ENCODE measurements around the gene SRD5A1. TPM values are rescaled to one million over a fixed set of nuclear protein-coding genes. Genes with fewer than 3 reads are reported as not detected.

The SRD5A1 gene
- polyA plus RNA-seq, 4 donors, result 7.5 to 16.6 (median 11.9) TPM

DNA sequence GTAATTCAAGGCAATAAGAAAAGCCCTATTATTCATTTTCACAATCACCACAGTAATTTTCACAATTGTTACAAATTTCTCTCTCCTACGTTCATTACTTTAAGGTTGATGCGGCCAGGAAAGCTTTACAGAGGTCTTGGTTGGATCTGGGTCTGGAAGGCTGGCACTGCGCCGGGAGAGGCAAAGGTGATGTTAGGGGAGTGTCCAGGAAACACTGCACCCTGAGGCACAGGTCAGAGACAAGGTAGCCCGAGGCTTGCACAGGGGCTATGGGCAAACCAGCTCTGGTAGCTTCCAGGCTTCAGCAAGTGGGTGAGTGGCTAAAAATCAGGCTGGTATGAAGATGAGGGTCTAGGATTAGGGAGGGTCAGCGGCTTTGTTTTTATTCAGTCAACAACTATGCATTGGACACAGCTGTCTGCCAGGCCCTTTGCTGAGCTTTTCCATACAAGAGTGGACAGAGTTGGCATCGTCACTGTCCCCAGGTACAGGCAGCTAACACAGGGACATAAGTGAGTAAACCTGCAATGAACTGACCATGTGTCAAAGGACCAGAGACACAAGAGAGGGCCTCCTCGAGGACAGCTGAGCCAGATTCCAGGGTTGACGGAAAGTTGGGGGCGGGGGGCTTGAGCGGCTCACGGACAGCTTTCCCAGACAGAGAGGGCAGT is 67.6 kb downstream of the SRD5A1 start:
- no peaks in the 10 kb centered on the region for H3K4me1 ChIP-seq (ENCODE audit: control insufficient read depth in 3 of 3, insufficient read depth in 2 of 3, low read depth in 1 of 3, low read length in 2 of 3)
- H3K9me3 ChIP-seq (ENCODE audit: control insufficient read depth in 2 of 2, insufficient read depth in 1 of 2, low read depth in 1 of 2, low read length in 1 of 2), result no peaks in the 10 kb centered on the region

DNA sequence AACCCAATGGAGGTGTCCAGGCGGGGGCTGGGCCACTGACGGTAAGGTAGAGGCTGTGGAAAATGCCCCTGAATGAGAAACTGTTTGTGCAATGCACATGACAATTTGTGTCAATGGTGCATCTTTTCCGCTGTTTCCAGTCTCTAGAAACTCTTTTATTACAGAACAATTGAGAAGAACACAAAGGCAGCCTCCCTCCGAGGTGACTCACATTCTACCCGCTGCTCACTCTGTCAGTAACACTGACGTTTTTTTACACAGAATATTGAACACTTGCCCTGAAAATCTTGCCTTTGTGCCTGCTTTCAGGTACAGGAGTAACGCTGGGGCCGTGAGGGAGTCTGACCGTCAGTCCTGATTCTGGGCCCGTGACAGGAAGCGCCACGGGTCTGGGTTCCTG is 68.3 kb downstream of the SRD5A1 start:
- Histone ChIP-seq H3K27ac (ENCODE audit: low read depth in 1 of 3, low read length in 2 of 3) (no peak overlapping the region), H3K4me3 (ENCODE audit: low read depth in 1 of 3, low read length in 3 of 3) (no peak overlapping the region), H3K9me3 (ENCODE audit: control insufficient read depth in 2 of 2, insufficient read depth in 1 of 2, low read depth in 1 of 2, low read length in 1 of 2) (no peaks in the 10 kb centered on the region), H3K4me1 (ENCODE audit: control insufficient read depth in 3 of 3, insufficient read depth in 2 of 3, low read depth in 1 of 3, low read length in 2 of 3) (no peaks in the 10 kb centered on the region), H3K27me3 (ENCODE audit: control insufficient read depth in 3 of 3, insufficient read depth in 3 of 3, low read length in 3 of 3) (peaks cover 0 to 5% (median 0%) of the 10 kb centered on the region in 3 donors), H3K36me3 (ENCODE audit: control insufficient read depth in 3 of 3, insufficient read depth in 2 of 3, low read depth in 1 of 3, low read length in 3 of 3) (no peaks in the 10 kb centered on the region)
- FAIRE-seq (no peak), DNase-seq (no peak)
- 79 to 81% (median 80%) methylated on average over 12 of the region's 12 CpGs for WGBS, 3 donors

More for the DNA sequence above, 67.6 kb downstream of the SRD5A1 start:
- H3K4me3 ChIP-seq (ENCODE audit: low read depth in 1 of 3, low read length in 3 of 3), result no peak overlapping the region
- H3K27me3 ChIP-seq (ENCODE audit: control insufficient read depth in 3 of 3, insufficient read depth in 3 of 3, low read length in 3 of 3), result peaks cover 0 to 5% (median 0%) of the 10 kb centered on the region in 3 donors
- peak in 1 of 2 donors; percentile 34 for DNase-seq
- H3K27ac ChIP-seq (ENCODE audit: low read depth in 1 of 3, low read length in 2 of 3), result no peak overlapping the region
- 59 to 76% (median 66%) methylated on average over 12 of the region's 12 CpGs for WGBS, 3 donors
- no peaks in the 10 kb centered on the region for H3K36me3 ChIP-seq (ENCODE audit: control insufficient read depth in 3 of 3, insufficient read depth in 2 of 3, low read depth in 1 of 3, low read length in 3 of 3)
- no peak for FAIRE-seq

DNA sequence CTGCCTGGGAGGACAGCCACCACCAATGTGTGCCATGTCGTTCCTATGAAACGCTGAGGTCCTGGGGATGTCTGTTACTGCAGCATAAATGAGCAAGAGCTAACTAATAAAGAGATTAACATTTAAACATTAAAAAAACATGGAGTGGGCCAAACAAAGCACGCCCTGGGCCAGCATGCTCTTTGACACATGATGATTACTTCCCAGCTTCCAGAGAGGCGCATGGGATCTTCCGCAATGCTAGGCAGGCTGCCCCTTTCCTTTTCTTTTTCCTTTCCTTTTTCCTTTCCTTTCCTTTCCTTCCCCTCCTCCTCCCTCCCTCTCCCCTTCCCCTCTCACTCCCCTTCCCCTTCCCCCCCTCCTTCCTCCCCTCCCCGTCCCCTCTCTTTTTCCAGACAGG is 69.4 kb downstream of the SRD5A1 start:
- Histone ChIP-seq H3K4me1 (ENCODE audit: control insufficient read depth in 3 of 3, insufficient read depth in 2 of 3, low read depth in 1 of 3, low read length in 2 of 3) (no peaks in the 10 kb centered on the region), H3K27ac (ENCODE audit: low read depth in 1 of 3, low read length in 2 of 3) (no peak overlapping the region), H3K27me3 (ENCODE audit: control insufficient read depth in 3 of 3, insufficient read depth in 3 of 3, low read length in 3 of 3) (peaks cover 0 to 5% (median 0%) of the 10 kb centered on the region in 3 donors), H3K36me3 (ENCODE audit: control insufficient read depth in 3 of 3, insufficient read depth in 2 of 3, low read depth in 1 of 3, low read length in 3 of 3) (no peaks in the 10 kb centered on the region), H3K9me3 (ENCODE audit: control insufficient read depth in 2 of 2, insufficient read depth in 1 of 2, low read depth in 1 of 2, low read length in 1 of 2) (no peaks in the 10 kb centered on the region), H3K4me3 (ENCODE audit: low read depth in 1 of 3, low read length in 3 of 3) (no peak overlapping the region)
- DNase-seq (no peak), FAIRE-seq (no peak)
- 92 to 96% (median 92%) methylated on average over 6 of the region's 6 CpGs for WGBS, 3 donors

DNA sequence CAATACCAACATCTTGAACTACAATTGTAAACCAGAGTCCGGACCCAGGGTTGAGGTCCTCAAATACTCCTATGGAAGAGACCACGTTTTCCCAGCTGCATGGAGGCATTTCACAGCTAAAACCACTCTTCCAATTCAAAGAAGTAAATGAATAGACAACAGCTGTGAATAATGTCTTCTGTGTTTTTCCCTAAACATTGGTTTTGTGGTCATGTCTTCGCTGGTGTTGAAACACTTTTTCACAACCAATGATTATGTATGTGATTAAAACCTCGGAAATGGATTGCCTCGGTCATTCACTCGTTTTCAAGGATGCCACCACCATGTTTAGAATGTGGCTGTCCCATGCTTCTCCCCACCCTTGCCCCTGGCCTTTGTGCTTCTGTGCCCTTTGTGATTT is 70.6 kb downstream of the SRD5A1 start:
- Histone ChIP-seq H3K27ac (ENCODE audit: low read depth in 1 of 3, low read length in 2 of 3) (no peak overlapping the region), H3K4me3 (ENCODE audit: low read depth in 1 of 3, low read length in 3 of 3) (no peak overlapping the region), H3K4me1 (ENCODE audit: control insufficient read depth in 3 of 3, insufficient read depth in 2 of 3, low read depth in 1 of 3, low read length in 2 of 3) (no peaks in the 10 kb centered on the region), H3K36me3 (ENCODE audit: control insufficient read depth in 3 of 3, insufficient read depth in 2 of 3, low read depth in 1 of 3, low read length in 3 of 3) (no peaks in the 10 kb centered on the region), H3K9me3 (ENCODE audit: control insufficient read depth in 2 of 2, insufficient read depth in 1 of 2, low read depth in 1 of 2, low read length in 1 of 2) (no peaks in the 10 kb centered on the region), H3K27me3 (ENCODE audit: control insufficient read depth in 3 of 3, insufficient read depth in 3 of 3, low read length in 3 of 3) (peaks cover 0 to 6% (median 0%) of the 10 kb centered on the region in 3 donors)
- FAIRE-seq, result no peak
- no peak for DNase-seq
- WGBS, 3 donors, result 74 to 80% (median 77%) methylated on average over 6 of the region's 6 CpGs

DNA sequence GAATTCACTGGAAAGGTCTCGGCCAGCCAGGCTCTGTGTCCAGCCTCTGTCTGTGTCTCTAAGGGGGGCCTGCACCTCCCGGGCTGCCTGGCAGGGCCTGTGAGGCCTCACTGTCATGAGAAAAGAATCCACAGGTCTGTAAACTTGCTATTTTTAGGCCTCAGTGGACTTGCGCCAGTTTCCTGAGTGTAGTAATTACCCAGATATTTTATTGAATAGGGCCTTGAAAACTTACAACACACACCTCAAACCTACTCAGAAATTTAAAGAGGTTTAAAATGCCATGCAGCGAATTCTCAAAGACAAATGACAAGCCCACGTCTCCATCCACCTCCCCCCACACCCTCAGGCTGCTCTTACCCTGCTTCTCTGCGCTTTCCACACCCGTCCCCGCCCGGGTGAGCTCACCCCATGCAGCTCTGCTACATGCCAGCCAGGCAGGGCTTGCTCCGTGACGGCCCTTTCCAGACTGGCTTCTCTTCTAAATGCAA is 71.2 kb downstream of the SRD5A1 start:
- Histone ChIP-seq H3K4me1 (ENCODE audit: control insufficient read depth in 3 of 3, insufficient read depth in 2 of 3, low read depth in 1 of 3, low read length in 2 of 3) (no peaks in the 10 kb centered on the region), H3K9me3 (ENCODE audit: control insufficient read depth in 2 of 2, insufficient read depth in 1 of 2, low read depth in 1 of 2, low read length in 1 of 2) (no peaks in the 10 kb centered on the region), H3K27me3 (ENCODE audit: control insufficient read depth in 3 of 3, insufficient read depth in 3 of 3, low read length in 3 of 3) (peaks cover 0 to 6% (median 0%) of the 10 kb centered on the region in 3 donors), H3K4me3 (ENCODE audit: low read depth in 1 of 3, low read length in 3 of 3) (no peak overlapping the region), H3K36me3 (ENCODE audit: control insufficient read depth in 3 of 3, insufficient read depth in 2 of 3, low read depth in 1 of 3, low read length in 3 of 3) (no peaks in the 10 kb centered on the region), H3K27ac (ENCODE audit: low read depth in 1 of 3, low read length in 2 of 3) (no peak overlapping the region)
- FAIRE-seq (no peak), DNase-seq (no peak)
- WGBS, 3 donors, result 65 to 78% (median 75%) methylated on average over 11 of the region's 11 CpGs

DNA sequence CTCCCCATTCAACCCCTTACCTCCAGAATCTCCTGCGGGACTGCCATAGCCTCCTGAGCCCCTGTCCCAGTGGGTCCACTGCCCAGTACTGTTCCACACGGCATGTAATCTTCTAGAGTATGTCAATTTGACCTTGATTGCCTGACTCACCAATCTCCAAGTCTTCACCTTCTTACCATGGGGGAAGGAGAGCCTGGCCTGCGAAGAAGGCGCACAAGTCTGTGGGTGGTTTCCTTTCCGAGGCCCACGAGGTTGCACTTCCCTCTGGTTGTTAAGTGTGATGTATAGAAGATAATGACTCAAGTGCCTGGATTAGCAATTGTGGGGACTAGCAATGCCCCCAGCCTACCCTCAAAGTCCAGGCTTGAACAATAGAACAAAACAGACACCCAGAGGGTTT is 71.8 kb downstream of the SRD5A1 start:
- Histone ChIP-seq H3K9me3 (ENCODE audit: control insufficient read depth in 2 of 2, insufficient read depth in 1 of 2, low read depth in 1 of 2, low read length in 1 of 2) (no peaks in the 10 kb centered on the region), H3K4me3 (ENCODE audit: low read depth in 1 of 3, low read length in 3 of 3) (no peak overlapping the region), H3K36me3 (ENCODE audit: control insufficient read depth in 3 of 3, insufficient read depth in 2 of 3, low read depth in 1 of 3, low read length in 3 of 3) (no peaks in the 10 kb centered on the region), H3K27ac (ENCODE audit: low read depth in 1 of 3, low read length in 2 of 3) (no peak overlapping the region), H3K27me3 (ENCODE audit: control insufficient read depth in 3 of 3, insufficient read depth in 3 of 3, low read length in 3 of 3) (peaks cover 0 to 6% (median 0%) of the 10 kb centered on the region in 3 donors), H3K4me1 (ENCODE audit: control insufficient read depth in 3 of 3, insufficient read depth in 2 of 3, low read depth in 1 of 3, low read length in 2 of 3) (no peaks in the 10 kb centered on the region)
- FAIRE-seq (no peak), DNase-seq (no peak)
- WGBS, 3 donors, result 70 to 86% (median 77%) methylated on average over 6 of the region's 6 CpGs

DNA sequence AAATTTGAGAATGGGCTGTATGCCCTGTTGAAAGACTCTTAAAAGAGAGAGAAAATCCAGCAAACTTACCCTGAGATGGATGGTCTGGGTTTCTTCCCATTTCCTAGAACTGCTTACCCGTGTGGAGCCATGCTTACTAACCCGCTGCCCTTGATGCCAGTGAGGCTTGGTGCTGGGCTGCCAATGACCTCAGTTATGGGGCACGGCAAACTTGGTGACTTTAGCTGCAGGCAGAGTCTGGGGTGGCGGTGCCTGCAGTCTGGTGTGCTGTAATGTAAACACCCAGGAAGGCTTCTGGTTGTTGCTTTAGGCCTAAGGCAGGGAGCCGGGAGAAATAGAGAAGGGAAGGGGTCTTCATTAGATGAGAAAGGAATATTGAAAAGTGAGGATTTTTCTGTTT is 72.7 kb downstream of the SRD5A1 start:
- Histone ChIP-seq H3K4me3 (ENCODE audit: low read depth in 1 of 3, low read length in 3 of 3) (no peak overlapping the region), H3K9me3 (ENCODE audit: control insufficient read depth in 2 of 2, insufficient read depth in 1 of 2, low read depth in 1 of 2, low read length in 1 of 2) (no peaks in the 10 kb centered on the region), H3K4me1 (ENCODE audit: control insufficient read depth in 3 of 3, insufficient read depth in 2 of 3, low read depth in 1 of 3, low read length in 2 of 3) (no peaks in the 10 kb centered on the region), H3K36me3 (ENCODE audit: control insufficient read depth in 3 of 3, insufficient read depth in 2 of 3, low read depth in 1 of 3, low read length in 3 of 3) (no peaks in the 10 kb centered on the region), H3K27ac (ENCODE audit: low read depth in 1 of 3, low read length in 2 of 3) (no peak overlapping the region), H3K27me3 (ENCODE audit: control insufficient read depth in 3 of 3, insufficient read depth in 3 of 3, low read length in 3 of 3) (peaks cover 0 to 6% (median 0%) of the 10 kb centered on the region in 3 donors)
- 81 to 88% (median 84%) methylated on average over 5 of the region's 5 CpGs for WGBS, 3 donors
- DNase-seq, result no peak
- FAIRE-seq, result no peak

DNA sequence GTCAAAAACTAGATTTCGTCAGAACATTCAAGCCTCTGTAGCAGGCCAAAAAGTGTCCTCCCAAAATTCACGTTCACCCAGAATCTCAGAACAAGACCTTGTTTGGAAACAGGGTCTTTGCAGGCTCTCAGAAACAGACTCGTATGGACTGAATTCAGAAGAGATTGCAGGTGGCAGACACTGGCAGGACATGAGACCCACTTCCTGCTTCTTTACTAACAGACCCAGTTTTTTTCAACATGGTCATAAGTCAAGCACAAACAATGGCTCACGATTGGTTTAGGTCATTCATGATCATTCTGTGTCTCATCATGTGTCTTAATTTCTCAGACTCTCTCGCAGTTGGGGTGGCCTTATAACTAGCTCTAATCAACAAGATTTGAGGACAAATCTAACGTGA is 74.6 kb downstream of the SRD5A1 start:
- H3K36me3 ChIP-seq (ENCODE audit: control insufficient read depth in 3 of 3, insufficient read depth in 2 of 3, low read depth in 1 of 3, low read length in 3 of 3), result no peaks in the 10 kb centered on the region
- FAIRE-seq, result no peak
- DNase-seq, result no peak
- H3K27ac ChIP-seq (ENCODE audit: low read depth in 1 of 3, low read length in 2 of 3), result no peak overlapping the region
- 72 to 79% (median 75%) methylated on average over 6 of the region's 6 CpGs for WGBS, 3 donors
- no peaks in the 10 kb centered on the region for H3K9me3 ChIP-seq (ENCODE audit: control insufficient read depth in 2 of 2, insufficient read depth in 1 of 2, low read depth in 1 of 2, low read length in 1 of 2)
- no peak overlapping the region for H3K4me3 ChIP-seq (ENCODE audit: low read depth in 1 of 3, low read length in 3 of 3)
- peaks cover 0 to 4% (median 3%) of the 10 kb centered on the region in 3 donors for H3K4me1 ChIP-seq (ENCODE audit: control insufficient read depth in 3 of 3, insufficient read depth in 2 of 3, low read depth in 1 of 3, low read length in 2 of 3)
- H3K27me3 ChIP-seq (ENCODE audit: control insufficient read depth in 3 of 3, insufficient read depth in 3 of 3, low read length in 3 of 3), result peaks cover 0 to 4% (median 0%) of the 10 kb centered on the region in 3 donors

DNA sequence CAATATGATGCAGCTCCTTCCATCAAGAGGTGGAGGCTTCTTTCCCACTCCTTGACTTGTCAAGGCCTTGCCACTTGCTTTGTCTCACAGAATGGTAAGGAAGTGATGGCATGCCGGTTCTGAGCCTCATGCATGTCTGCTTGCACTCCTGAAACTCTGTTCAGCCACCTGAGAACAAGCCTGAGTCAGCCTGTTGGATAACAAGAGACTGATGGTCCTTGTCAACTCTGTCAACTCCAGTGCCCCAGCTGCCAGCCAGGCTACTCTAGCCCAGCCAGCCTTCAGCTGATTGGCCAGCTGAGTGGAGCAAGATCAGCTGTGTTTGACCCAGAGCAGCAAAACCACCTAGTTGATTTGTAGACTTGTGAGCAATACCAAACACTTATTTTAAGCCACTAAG is 75.6 kb downstream of the SRD5A1 start:
- H3K4me1 ChIP-seq (ENCODE audit: control insufficient read depth in 3 of 3, insufficient read depth in 2 of 3, low read depth in 1 of 3, low read length in 2 of 3), result peaks cover 0 to 4% (median 3%) of the 10 kb centered on the region in 3 donors
- 67 to 80% (median 73%) methylated on average over 1 of the region's 1 CpG for WGBS, 3 donors
- no peak for FAIRE-seq

More for the DNA sequence above, 75.6 kb downstream of the SRD5A1 start:
- Histone ChIP-seq H3K36me3 (ENCODE audit: control insufficient read depth in 3 of 3, insufficient read depth in 2 of 3, low read depth in 1 of 3, low read length in 3 of 3) (no peaks in the 10 kb centered on the region), H3K9me3 (ENCODE audit: control insufficient read depth in 2 of 2, insufficient read depth in 1 of 2, low read depth in 1 of 2, low read length in 1 of 2) (no peaks in the 10 kb centered on the region), H3K27ac (ENCODE audit: low read depth in 1 of 3, low read length in 2 of 3) (no peak overlapping the region), H3K4me3 (ENCODE audit: low read depth in 1 of 3, low read length in 3 of 3) (no peak overlapping the region), H3K27me3 (ENCODE audit: control insufficient read depth in 3 of 3, insufficient read depth in 3 of 3, low read length in 3 of 3) (peaks cover 0 to 4% (median 0%) of the 10 kb centered on the region in 3 donors)
- no peak for DNase-seq

All from small intestine (tissue), 7 donors.